ENCODE measurements around the gene UGT1A10. TPM values are rescaled to one million over a fixed set of nuclear protein-coding genes. Genes with fewer than 3 reads are reported as not detected.

The UGT1A10 gene
- total RNA-seq, 1 donor from 2014 or later = not detected

GRCh38 chr2:233764761-233765160 lies 128.5 kb downstream of the UGT1A10 start:
- DNase-seq (ENCODE audit: low spot score) = no peak
- Mint-ChIP-seq H3K36me3 (ENCODE audit: low read depth, unreplicated experiment) (no peaks in the 10 kb centered on the region), H3K27me3 (ENCODE audit: unreplicated experiment) (no peaks in the 10 kb centered on the region), H3K9me3 (ENCODE audit: unreplicated experiment) (no peaks in the 10 kb centered on the region), H3K4me3 (ENCODE audit: unreplicated experiment) (no peak overlapping the region), H3K27ac (ENCODE audit: unreplicated experiment) (no peak overlapping the region), H3K4me1 (ENCODE audit: unreplicated experiment) (no peaks in the 10 kb centered on the region)
- TF ChIP-seq CTCF (IDR thresholded peaks at IDR 0.05; ENCODE audit: unreplicated experiment) = no peak

GRCh38 chr2:233766416-233766815 lies 130.2 kb downstream of the UGT1A10 start:
- no peaks in the 10 kb centered on the region for H3K36me3 Mint-ChIP-seq (ENCODE audit: low read depth, unreplicated experiment)
- no peaks in the 10 kb centered on the region for H3K9me3 Mint-ChIP-seq (ENCODE audit: unreplicated experiment)
- DNase-seq (ENCODE audit: low spot score) = no peak
- H3K4me1 Mint-ChIP-seq (ENCODE audit: unreplicated experiment) = no peaks in the 10 kb centered on the region
- no peak for TF ChIP-seq CTCF (IDR thresholded peaks at IDR 0.05; ENCODE audit: unreplicated experiment)
- H3K4me3 Mint-ChIP-seq (ENCODE audit: unreplicated experiment) = no peak overlapping the region
- no peak overlapping the region for H3K27ac Mint-ChIP-seq (ENCODE audit: unreplicated experiment)
- no peaks in the 10 kb centered on the region for H3K27me3 Mint-ChIP-seq (ENCODE audit: unreplicated experiment)

GRCh38 chr2:233768076-233768475 lies 131.8 kb downstream of the UGT1A10 start:
- no peak overlapping the region for H3K27ac Mint-ChIP-seq (ENCODE audit: unreplicated experiment)
- no peak overlapping the region for H3K4me3 Mint-ChIP-seq (ENCODE audit: unreplicated experiment)
- no peaks in the 10 kb centered on the region for H3K27me3 Mint-ChIP-seq (ENCODE audit: unreplicated experiment)
- H3K4me1 Mint-ChIP-seq (ENCODE audit: unreplicated experiment) = no peaks in the 10 kb centered on the region
- no peak for TF ChIP-seq CTCF (IDR thresholded peaks at IDR 0.05; ENCODE audit: unreplicated experiment)
- H3K36me3 Mint-ChIP-seq (ENCODE audit: low read depth, unreplicated experiment) = no peaks in the 10 kb centered on the region
- no peak for DNase-seq (ENCODE audit: low spot score)
- no peaks in the 10 kb centered on the region for H3K9me3 Mint-ChIP-seq (ENCODE audit: unreplicated experiment)

- no peak overlapping the region for H3K27ac Mint-ChIP-seq (ENCODE audit: unreplicated experiment)
- no peaks in the 10 kb centered on the region for H3K27me3 Mint-ChIP-seq (ENCODE audit: unreplicated experiment)
- no peaks in the 10 kb centered on the region for H3K4me1 Mint-ChIP-seq (ENCODE audit: unreplicated experiment)
- DNase-seq (ENCODE audit: low spot score) = no peak
- H3K4me3 Mint-ChIP-seq (ENCODE audit: unreplicated experiment) = no peak overlapping the region
- no peaks in the 10 kb centered on the region for H3K9me3 Mint-ChIP-seq (ENCODE audit: unreplicated experiment)
- no peak for TF ChIP-seq CTCF (IDR thresholded peaks at IDR 0.05; ENCODE audit: unreplicated experiment)
- H3K36me3 Mint-ChIP-seq (ENCODE audit: low read depth, unreplicated experiment) = no peaks in the 10 kb centered on the region
Measured at GRCh38 chr2:233769260-233769659, 133.0 kb downstream of the UGT1A10 start.

GRCh38 chr2:233772153-233772552 lies 135.9 kb downstream of the UGT1A10 start:
- Mint-ChIP-seq H3K27me3 (ENCODE audit: unreplicated experiment) (no peaks in the 10 kb centered on the region), H3K27ac (ENCODE audit: unreplicated experiment) (no peak overlapping the region)

More at GRCh38 chr2:233772153-233772552, 135.9 kb downstream of the UGT1A10 start:
- Mint-ChIP-seq H3K4me3 (ENCODE audit: unreplicated experiment) (no peak overlapping the region), H3K36me3 (ENCODE audit: low read depth, unreplicated experiment) (no peaks in the 10 kb centered on the region), H3K4me1 (ENCODE audit: unreplicated experiment) (no peaks in the 10 kb centered on the region), H3K9me3 (ENCODE audit: unreplicated experiment) (no peaks in the 10 kb centered on the region)
- TF ChIP-seq CTCF (IDR thresholded peaks at IDR 0.05; ENCODE audit: unreplicated experiment) = no peak
- DNase-seq (ENCODE audit: low spot score) = no peak
